Liver (tissue), 9 donors: Measurements from ENCODE around the gene CELF4. TPM values are rescaled to one million over a fixed set of nuclear protein-coding genes. Genes with fewer than 3 reads are reported as not detected.

Experiments
- DNase-seq: peaks from one replicate; pipeline ENCODE4 v3.0.0-alpha.2; 2017; ENCODE audit warnings: low spot score
- H3K27ac ChIP-seq, 2 donors: one replicate each; pipeline ENCODE4 v1.7.0; 2013; ENCODE audit warnings: inconsistent platforms in 2 of 2, low read length in 2 of 2, control low read depth in 1 of 2, low read depth in 1 of 2, mild to moderate bottlenecking in 1 of 2
- H3K27me3 ChIP-seq, 4 donors: one replicate each; pipeline versions ENCODE4 v1.6.1 to v1.7.0; 2013; ENCODE audit warnings: low read length in 3 of 4, inconsistent platforms in 1 of 4, mild to moderate bottlenecking in 1 of 4, moderate library complexity in 1 of 4; ENCODE audit not compliant: control insufficient read depth in 4 of 4, insufficient read depth in 4 of 4
- H3K36me3 ChIP-seq, 4 donors: one replicate each; pipeline versions ENCODE4 v1.6.1 to v1.7.0; 2013; ENCODE audit warnings: low read length in 3 of 4, mild to moderate bottlenecking in 3 of 4, low read depth in 1 of 4, moderate library complexity in 1 of 4; ENCODE audit not compliant: control insufficient read depth in 4 of 4, insufficient read depth in 3 of 4
- H3K4me1 ChIP-seq, 4 donors: one replicate each; pipeline versions ENCODE4 v1.6.1 to v1.7.0; 2013; ENCODE audit warnings: low read length in 3 of 4, mild to moderate bottlenecking in 3 of 4, moderate library complexity in 1 of 4; ENCODE audit not compliant: control insufficient read depth in 4 of 4, insufficient read depth in 4 of 4
- H3K4me3 ChIP-seq, 3 donors: one replicate each; pipeline versions ENCODE4 v1.6.1 to v1.7.0; 2013; ENCODE audit warnings: low read length in 3 of 3, control low read depth in 1 of 3, low read depth in 1 of 3, mild to moderate bottlenecking in 1 of 3
- H3K9ac ChIP-seq, 2 donors: one replicate each; pipeline ENCODE4 v1.7.0; 2013; ENCODE audit warnings: low read length in 2 of 2, mild to moderate bottlenecking in 2 of 2, moderate library complexity in 2 of 2, control low read depth in 1 of 2, low read depth in 1 of 2
- H3K9me3 ChIP-seq, 4 donors: one replicate each; pipeline versions ENCODE4 v1.6.1 to v1.7.0; 2013; ENCODE audit warnings: low read length in 3 of 4; ENCODE audit not compliant: control insufficient read depth in 4 of 4
- EGR1 ChIP-seq, 2 donors: IDR thresholded peaks; 2 replicates each; pipeline ENCODE4 v1.6.1; 2016 to 2018; ENCODE audit warnings: antibody characterized with exemption in 2 of 2, low read depth in 2 of 2
- FOXA1 ChIP-seq: IDR thresholded peaks from 2 replicates; pipeline ENCODE4 v1.6.1; 2016; ENCODE audit warnings: antibody characterized with exemption
- FOXA2 ChIP-seq: IDR thresholded peaks from 2 replicates; pipeline ENCODE4 v1.6.1; 2016; ENCODE audit warnings: antibody characterized with exemption
- GABPA ChIP-seq, 2 donors: IDR thresholded peaks in 1 of 2; conservative IDR thresholded peaks in 1 of 2; 2 replicates each; pipeline ENCODE4 v1.6.1; 2016; ENCODE audit warnings: antibody characterized with exemption in 2 of 2, mild to moderate bottlenecking in 1 of 2, moderate library complexity in 1 of 2
- HNF4A ChIP-seq, 2 donors: conservative IDR thresholded peaks; 2 replicates each; pipeline ENCODE4 v1.6.1; 2016; ENCODE audit warnings: antibody characterized with exemption in 2 of 2, mild to moderate bottlenecking in 2 of 2
- NR2F2 ChIP-seq: IDR thresholded peaks from 2 replicates; pipeline ENCODE4 v1.6.1; 2016; ENCODE audit warnings: antibody characterized with exemption
- RAD21 ChIP-seq, 2 donors: IDR thresholded peaks; 2 replicates each; pipeline ENCODE4 v1.6.1; 2016; ENCODE audit warnings: antibody characterized with exemption in 2 of 2, mild to moderate bottlenecking in 2 of 2
- RXRA ChIP-seq, 2 donors: IDR thresholded peaks; 2 replicates each; pipeline ENCODE4 v1.6.1; 2017 to 2018; ENCODE audit warnings: antibody characterized with exemption in 2 of 2, mild to moderate bottlenecking in 1 of 2
- SP1 ChIP-seq: IDR thresholded peaks from 2 replicates; pipeline ENCODE4 v1.6.1; 2018; ENCODE audit warnings: antibody characterized with exemption, mild to moderate bottlenecking
- TAF1 ChIP-seq: conservative IDR thresholded peaks from 2 replicates; pipeline ENCODE4 v1.6.1; 2016; ENCODE audit warnings: antibody characterized with exemption, mild to moderate bottlenecking
- WGBS: extraction: QIAGEN DNeasy Blood & Tissue Kit; methylation state at CpG from one replicate; pipeline ENCODE4 v1.1.7; 2013; 5-methylcytosine and 5-hydroxymethylcytosine counted together
- polyA plus RNA-seq, 2 donors: library from polyadenylated mRNA; stranded (reverse) in 1 of 2; unstranded in 1 of 2; fragments of 200-250 nt in 1 of 2; fragments of >200 nt in 1 of 2; fragmentation: Nextera tagmentation in 1 of 2; extraction: Ambion mirVana in 1 of 2; gene quantifications; one replicate each; pipeline versions ENCODE4 v1.2.1 to v1.2.3, GENCODE V29; 2013 to 2015
- total RNA-seq, 2 donors: library from RNA; depleted of rRNA; stranded (reverse); fragments of >200 nt; gene quantifications; one replicate each; pipeline ENCODE4 v1.2.3, GENCODE V29; 2014
- TF ChIP-seq, protein P1 (sequence below): IDR thresholded peaks from 2 replicates; pipeline ENCODE4 v1.6.1; 2016; ENCODE audit warnings: antibody characterized with exemption
- TF ChIP-seq, protein P2 (sequence below): fragments of 150-350 bp; IDR thresholded peaks from 2 replicates; pipeline ENCODE4 v1.5.1; 2017; ENCODE audit warnings: improper control_type of control experiment, low read depth, low read length; ENCODE audit not compliant: missing input control
- TF ChIP-seq, protein P3 (sequence below): IDR thresholded peaks from 2 replicates; pipeline ENCODE4 v1.6.1; 2016; ENCODE audit warnings: antibody characterized with exemption
- TF ChIP-seq, protein P4 (sequence below): IDR thresholded peaks from 2 replicates; pipeline ENCODE4 v1.6.1; 2016; ENCODE audit warnings: antibody characterized with exemption
- donor health status: healthy.
- donor health status: healthy.
- donor health status: healthy.
- donor health status: healthy.
- donor health status: healthy.

The CELF4 gene
- total and polyA plus RNA-seq, 4 donors, result 0.08 to 0.28 (median 0.21) TPM; not detected in 1

DNA sequence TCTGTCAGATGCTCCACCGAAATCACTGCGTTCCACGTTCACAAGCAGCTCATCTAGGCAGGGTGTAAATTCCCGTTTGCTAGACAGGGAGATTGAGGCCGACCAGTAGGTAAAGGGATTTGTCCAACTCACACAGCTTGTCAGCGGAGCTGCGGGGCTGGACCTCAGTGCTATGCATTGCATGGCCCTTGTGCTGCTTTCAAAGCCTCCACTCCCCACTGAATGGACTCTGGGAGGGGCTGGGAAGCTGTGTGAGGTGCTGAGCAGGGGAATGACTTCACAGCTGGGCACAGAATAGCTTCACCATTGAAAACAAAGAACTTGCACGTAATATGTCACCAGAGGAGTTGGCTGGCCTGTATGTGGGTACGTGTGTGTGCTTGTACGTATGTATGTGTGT, 21.4 kb downstream of the CELF4 start:
- no peak overlapping the region for H3K27ac ChIP-seq
- H3K4me3 ChIP-seq, result no peak overlapping the region
- TF ChIP-seq SP1 (no peak), EGR1 (IDR thresholded peaks at IDR 0.05; ENCODE audit: low read depth in 2 of 2) (no peak), TAF1 (no peak), NR2F2 (no peak), FOXA2 (no peak), FOXA1 (no peak), GABPA (IDR thresholded peaks at IDR 0.05 in 1 of 2, conservative IDR thresholded peaks at IDR 0.05 in 1 of 2) (no peak), RAD21 (IDR thresholded peaks at IDR 0.05) (no peak)
- TF ChIP-seq, protein P1, sequence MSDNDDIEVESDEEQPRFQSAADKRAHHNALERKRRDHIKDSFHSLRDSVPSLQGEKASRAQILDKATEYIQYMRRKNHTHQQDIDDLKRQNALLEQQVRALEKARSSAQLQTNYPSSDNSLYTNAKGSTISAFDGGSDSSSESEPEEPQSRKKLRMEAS, result no peak
- TF ChIP-seq, protein P2, sequence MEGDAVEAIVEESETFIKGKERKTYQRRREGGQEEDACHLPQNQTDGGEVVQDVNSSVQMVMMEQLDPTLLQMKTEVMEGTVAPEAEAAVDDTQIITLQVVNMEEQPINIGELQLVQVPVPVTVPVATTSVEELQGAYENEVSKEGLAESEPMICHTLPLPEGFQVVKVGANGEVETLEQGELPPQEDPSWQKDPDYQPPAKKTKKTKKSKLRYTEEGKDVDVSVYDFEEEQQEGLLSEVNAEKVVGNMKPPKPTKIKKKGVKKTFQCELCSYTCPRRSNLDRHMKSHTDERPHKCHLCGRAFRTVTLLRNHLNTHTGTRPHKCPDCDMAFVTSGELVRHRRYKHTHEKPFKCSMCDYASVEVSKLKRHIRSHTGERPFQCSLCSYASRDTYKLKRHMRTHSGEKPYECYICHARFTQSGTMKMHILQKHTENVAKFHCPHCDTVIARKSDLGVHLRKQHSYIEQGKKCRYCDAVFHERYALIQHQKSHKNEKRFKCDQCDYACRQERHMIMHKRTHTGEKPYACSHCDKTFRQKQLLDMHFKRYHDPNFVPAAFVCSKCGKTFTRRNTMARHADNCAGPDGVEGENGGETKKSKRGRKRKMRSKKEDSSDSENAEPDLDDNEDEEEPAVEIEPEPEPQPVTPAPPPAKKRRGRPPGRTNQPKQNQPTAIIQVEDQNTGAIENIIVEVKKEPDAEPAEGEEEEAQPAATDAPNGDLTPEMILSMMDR, result no peak
- TF ChIP-seq, protein P3, sequence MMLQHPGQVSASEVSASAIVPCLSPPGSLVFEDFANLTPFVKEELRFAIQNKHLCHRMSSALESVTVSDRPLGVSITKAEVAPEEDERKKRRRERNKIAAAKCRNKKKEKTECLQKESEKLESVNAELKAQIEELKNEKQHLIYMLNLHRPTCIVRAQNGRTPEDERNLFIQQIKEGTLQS, result no peak
- TF ChIP-seq, protein P4, sequence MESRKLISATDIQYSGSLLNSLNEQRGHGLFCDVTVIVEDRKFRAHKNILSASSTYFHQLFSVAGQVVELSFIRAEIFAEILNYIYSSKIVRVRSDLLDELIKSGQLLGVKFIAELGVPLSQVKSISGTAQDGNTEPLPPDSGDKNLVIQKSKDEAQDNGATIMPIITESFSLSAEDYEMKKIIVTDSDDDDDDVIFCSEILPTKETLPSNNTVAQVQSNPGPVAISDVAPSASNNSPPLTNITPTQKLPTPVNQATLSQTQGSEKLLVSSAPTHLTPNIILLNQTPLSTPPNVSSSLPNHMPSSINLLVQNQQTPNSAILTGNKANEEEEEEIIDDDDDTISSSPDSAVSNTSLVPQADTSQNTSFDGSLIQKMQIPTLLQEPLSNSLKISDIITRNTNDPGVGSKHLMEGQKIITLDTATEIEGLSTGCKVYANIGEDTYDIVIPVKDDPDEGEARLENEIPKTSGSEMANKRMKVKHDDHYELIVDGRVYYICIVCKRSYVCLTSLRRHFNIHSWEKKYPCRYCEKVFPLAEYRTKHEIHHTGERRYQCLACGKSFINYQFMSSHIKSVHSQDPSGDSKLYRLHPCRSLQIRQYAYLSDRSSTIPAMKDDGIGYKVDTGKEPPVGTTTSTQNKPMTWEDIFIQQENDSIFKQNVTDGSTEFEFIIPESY, result no peak
- H3K27me3 ChIP-seq, result no peaks in the 10 kb centered on the region
- no peak for DNase-seq
- no peaks in the 10 kb centered on the region for H3K4me1 ChIP-seq
- WGBS, result 75% methylated on average over 10 of the region's 10 CpGs
- no peaks in the 10 kb centered on the region for H3K9me3 ChIP-seq
- no peak overlapping the region for H3K9ac ChIP-seq
- H3K36me3 ChIP-seq, result no peaks in the 10 kb centered on the region

DNA sequence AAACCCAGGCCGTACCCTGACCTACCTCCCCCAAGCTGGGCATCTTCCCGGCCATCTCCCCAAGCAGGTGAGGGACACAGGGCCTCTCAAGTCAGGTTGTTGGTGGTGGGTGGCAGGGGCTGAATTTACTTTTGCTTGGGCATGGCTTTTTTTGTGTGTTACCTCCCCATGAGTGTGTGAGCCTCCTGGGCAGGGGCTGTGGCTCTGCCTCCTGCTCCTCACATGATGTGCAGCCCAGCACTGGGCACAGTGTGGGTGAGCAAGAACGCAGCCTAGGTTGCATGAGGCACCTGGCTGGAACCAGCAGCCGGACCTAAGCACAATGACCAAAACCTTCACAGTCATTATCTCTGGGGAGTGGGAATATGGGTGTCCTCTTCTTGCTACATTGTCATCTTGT, 22.3 kb downstream of the CELF4 start:
- no peaks in the 10 kb centered on the region for H3K36me3 ChIP-seq
- H3K9ac ChIP-seq, result no peak overlapping the region
- DNase-seq, result no peak

More for the DNA sequence above, 22.3 kb downstream of the CELF4 start:
- H3K27ac ChIP-seq, result no peak overlapping the region
- H3K4me3 ChIP-seq, result no peak overlapping the region
- H3K27me3 ChIP-seq, result peaks cover 0 to 5% (median under 1%) of the 10 kb centered on the region in 4 donors
- 73% methylated on average over 4 of the region's 4 CpGs for WGBS
- TF ChIP-seq, protein P4, result no peak
- TF ChIP-seq NR2F2 (no peak), SP1 (no peak), RXRA (IDR thresholded peaks at IDR 0.05) (no peak), EGR1 (IDR thresholded peaks at IDR 0.05; ENCODE audit: low read depth in 2 of 2) (no peak), HNF4A (conservative IDR thresholded peaks at IDR 0.05) (no peak)
- H3K4me1 ChIP-seq, result no peaks in the 10 kb centered on the region
- no peaks in the 10 kb centered on the region for H3K9me3 ChIP-seq
